Effector CD4-positive, alpha-beta T cell (primary cell): ENCODE measurements around the gene SHLD1.
A peak's percentile ranks its signal among the peaks of the same experiment; 100 is the strongest.
"Not testable (repeated sequence)": the region's sequence is repeated elsewhere in the genome, so short reads cannot be mapped to it uniquely, and the experiment has no call there.

Experiments used
- DNase-seq: peaks from one replicate; pipeline ENCODE4 v3.0.0-alpha.2; 2020
- total RNA-seq: gene quantifications from one replicate; lab custom pipeline; 2026; lab: John Stamatoyannopoulos, UW

SHLD1 gene
- 6.0 reads per million, percentile 23 among the genes with 10 or more reads in this experiment for total RNA-seq

GRCh38 chr20:5749952-5750779 is at the start of gene SHLD1:
Gene SHLD1, plus strand, starts transcription at chr20:5750401. Its CDS starts 22,465 bp downstream, at chr20:5772866.
- DNase-seq = peak; percentile 67

GRCh38 chr20:5702339-5702738 is 47.9 kb upstream of the SHLD1 start:
- not testable (repeated sequence) for DNase-seq

- no peak for DNase-seq
Measured at GRCh38 chr20:5703681-5704101, 46.5 kb upstream of the SHLD1 start.

GRCh38 chr20:5705827-5706226 is 44.4 kb upstream of the SHLD1 start:
- DNase-seq = no peak

- DNase-seq = no peak
Measured at GRCh38 chr20:5706797-5707196, 43.4 kb upstream of the SHLD1 start.

- no peak for DNase-seq
Measured at GRCh38 chr20:5710551-5710950, 39.6 kb upstream of the SHLD1 start.

- peak; percentile 82 for DNase-seq
Measured at GRCh38 chr20:5714261-5715041, 35.8 kb upstream of the SHLD1 start.

- DNase-seq = no peak
Measured at GRCh38 chr20:5715071-5715841, 34.9 kb upstream of the SHLD1 start.

GRCh38 chr20:5716953-5717352 is 33.2 kb upstream of the SHLD1 start:
- no peak for DNase-seq

- DNase-seq = no peak
Measured at GRCh38 chr20:5718896-5719595, 31.2 kb upstream of the SHLD1 start.

- DNase-seq = no peak
Measured at GRCh38 chr20:5719861-5720403, 30.3 kb upstream of the SHLD1 start.

- DNase-seq = no peak
Measured at GRCh38 chr20:5720696-5721095, 29.5 kb upstream of the SHLD1 start.

GRCh38 chr20:5721356-5721755 is 28.8 kb upstream of the SHLD1 start:
- not testable (repeated sequence) for DNase-seq

GRCh38 chr20:5722927-5723326 is 27.3 kb upstream of the SHLD1 start:
- DNase-seq = no peak

- DNase-seq = not testable (repeated sequence)
Measured at GRCh38 chr20:5725183-5725463, 25.1 kb upstream of the SHLD1 start.

GRCh38 chr20:5727018-5727515 is 23.1 kb upstream of the SHLD1 start:
- no peak for DNase-seq

GRCh38 chr20:5729348-5729747 is 20.9 kb upstream of the SHLD1 start:
- DNase-seq = no peak

GRCh38 chr20:5730131-5730530 is 20.1 kb upstream of the SHLD1 start:
- no peak for DNase-seq

- DNase-seq = no peak
Measured at GRCh38 chr20:5731753-5732366, 18.3 kb upstream of the SHLD1 start.

GRCh38 chr20:5734602-5735001 is 15.6 kb upstream of the SHLD1 start:
- no peak for DNase-seq

GRCh38 chr20:5735845-5736510 is 14.2 kb upstream of the SHLD1 start:
- no peak for DNase-seq
